ENCODE measurements around the gene FGF1. TPM values are rescaled to one million over a fixed set of nuclear protein-coding genes. Genes with fewer than 3 reads are reported as not detected.

Gene FGF1
- polyA plus RNA-seq, 12 donors = 6.6 to 17.8 (median 10.3) TPM; not detected in 1

GRCh38 chr5:142544071-142544753, 141.7 kb downstream of the FGF1 start:
- no peak for DNase-seq

GRCh38 chr5:142542906-142543305, 143.0 kb downstream of the FGF1 start:
- peak; percentile 78 for DNase-seq

Other genes starting within 250 kb of the FGF1 start
- 10 to 100 TPM in 11 of 12 donors, not detected in 1; 12.3 to 34.1 (median 15.8) TPM for gene ARHGAP26, start 84.3 kb upstream of the FGF1 start, polyA plus RNA-seq (ENCODE audit: insufficient read length in 12 of 12)